Adrenal gland (tissue), 12 donors: ENCODE data around the gene BTBD9. TPM values are rescaled to one million over a fixed set of nuclear protein-coding genes. Genes with fewer than 3 reads are reported as not detected.
A peak's percentile ranks its signal among the peaks of the same experiment; 100 is the strongest.

Source experiments
- DNase-seq, 7 donors: peaks; one replicate each; pipeline ENCODE4 v3.0.0-alpha.2; 2019 to 2020
- H3K27ac ChIP-seq, 5 donors: fragments of 200-600 bp; sonication (generic) in 4 of 5; 1 replicate in 3 of 5; 2 replicates in 2 of 5; pipeline versions ENCODE4 v1.5.1 to v1.8.0; 2016 to 2020; ENCODE audit warnings: mild to moderate bottlenecking in 1 of 5
- H3K27me3 ChIP-seq: fragments of 200-600 bp; 2 replicates; pipeline ENCODE4 v1.8.0; 2021
- H3K36me3 ChIP-seq, 2 donors: fragments of 200-600 bp; replicated peaks in 1 of 2; 1 replicate in 1 of 2; 2 replicates in 1 of 2; pipeline versions ENCODE4 v1.5.1 to v1.8.0; 2018 to 2022
- H3K4me1 ChIP-seq, 2 donors: fragments of 200-600 bp; replicated peaks in 1 of 2; 1 replicate in 1 of 2; 2 replicates in 1 of 2; pipeline versions ENCODE4 v1.5.1 to v1.8.0; 2018 to 2021
- H3K4me3 ChIP-seq, 4 donors: fragments of 200-600 bp; sonication (generic) in 3 of 4; one replicate each; pipeline ENCODE4 v1.5.1; 2016 to 2018
- H3K9me3 ChIP-seq, 3 donors: fragments of 200-600 bp; sonication (generic) in 1 of 3; replicated peaks in 1 of 3; 1 replicate in 2 of 3; 2 replicates in 1 of 3; pipeline versions ENCODE4 v1.5.1 to v1.8.0; 2016 to 2021
- CTCF ChIP-seq, 6 experiments: fragments of 450-650 bp in 4 of 6; fragments of 200-600 bp in 2 of 6; sonication (generic) in 1 of 6; IDR thresholded peaks; 1 replicate in 5 of 6; 2 replicates in 1 of 6; pipeline versions ENCODE4 v1.5.1 to v1.8.0; 2016 to 2021; ENCODE audit warnings: antibody characterized with exemption in 6 of 6, mild to moderate bottlenecking in 2 of 6, moderate library complexity in 1 of 6
- POLR2A ChIP-seq, 2 donors: fragments of 450-650 bp; IDR thresholded peaks; one replicate each; pipeline ENCODE4 v1.6.1; 2017; ENCODE audit warnings: antibody characterized with exemption in 2 of 2, mild to moderate bottlenecking in 2 of 2, moderate library complexity in 1 of 2
- WGBS, 4 donors: extraction: QIAGEN DNeasy Blood & Tissue Kit in 2 of 4; methylation state at CpG; one replicate each; pipeline versions ENCODE4 v1.1.5 to v1.1.7; 2013 to 2017; 5-methylcytosine and 5-hydroxymethylcytosine counted together
- intact Hi-C, 2 donors: fragments of 100-400 bp; cut with DNase I; formaldehyde crosslinking; loops; one replicate each; pipeline versions ENCODE4 v1.14.1 to v1.15.0; 2022 to 2023
- polyA plus RNA-seq, 3 donors: library from polyadenylated mRNA; stranded (reverse); fragments of 200-250 nt in 2 of 3; fragments of 350-450 nt in 1 of 3; fragmentation: Illumina TruSeq in 1 of 3; extraction: RNeasy Lipid Tissue Mini Kit (QIAGEN cat#74804) in 1 of 3; gene quantifications; one replicate each; pipeline ENCODE4 v1.2.3, GENCODE V29; 2013 to 2014
- total RNA-seq, 9 donors: library from RNA; depleted of rRNA in 4 of 9; stranded (reverse); fragments of >200 nt in 4 of 9; fragments of 120-200 nt in 1 of 9; fragmentation: NEBNext Ultra II Directional in 1 of 9; extraction: Animal tissue kit (Norgen Biotek cat#: 25700) in 1 of 9; gene quantifications; one replicate each; pipeline versions ENCODE4 v1.1.0 to v1.2.4, GENCODE V29; 2013 to 2023
- donor health status: healthy with polysubstance abuse.
- donor health status: Bipolar disorder and iron deficiency.
- donor health status: DM: yes; HTN: yes; CAD: no.
- donor health status: DM: no; HTN: no; CAD: no.
- donor health status: DM: no; HTN: no; CAD: no.
- donor health status: DM: yes; HTN: yes; CAD: no.

Gene BTBD9
- total and polyA plus RNA-seq, 12 donors, result 2.4 to 29.6 (median 18.1) TPM

GRCh38 chr6:38187325-38187724 is 452.4 kb downstream of the BTBD9 start:
- no peak overlapping the region for H3K27ac ChIP-seq
- no peaks in the 10 kb centered on the region for H3K9me3 ChIP-seq
- no peak for TF ChIP-seq POLR2A (IDR thresholded peaks at IDR 0.05)
- TF ChIP-seq CTCF (IDR thresholded peaks at IDR 0.05), result no peak
- peak in 1 of 7 donors; percentile 46 for DNase-seq
- intact Hi-C loops, result no loop called here
- WGBS, 4 donors, result 81 to 91% (median 83%) methylated on average over 8 of the region's 8 CpGs
- H3K27me3 ChIP-seq, result no peaks in the 10 kb centered on the region
- no peak overlapping the region for H3K4me3 ChIP-seq
- no peaks in the 10 kb centered on the region for H3K4me1 ChIP-seq
- no peaks in the 10 kb centered on the region for H3K36me3 ChIP-seq

GRCh38 chr6:38185752-38186151 is 454.0 kb downstream of the BTBD9 start:
- no peaks in the 10 kb centered on the region for H3K9me3 ChIP-seq
- peak in 1 of 7 donors; percentile 24 for DNase-seq
- no peaks in the 10 kb centered on the region for H3K27me3 ChIP-seq
- H3K4me1 ChIP-seq, result no peaks in the 10 kb centered on the region
- H3K27ac ChIP-seq, result no peak overlapping the region
- intact Hi-C loops, result no loop called here
- no peak overlapping the region for H3K4me3 ChIP-seq
- 94 to 95% (median 94%) methylated on average over 8 of the region's 8 CpGs for WGBS, 4 donors
- no peaks in the 10 kb centered on the region for H3K36me3 ChIP-seq
- TF ChIP-seq CTCF (IDR thresholded peaks at IDR 0.05) (no peak), POLR2A (IDR thresholded peaks at IDR 0.05) (no peak)

- Histone ChIP-seq H3K4me3 (no peak overlapping the region), H3K36me3 (no peaks in the 10 kb centered on the region), H3K9me3 (no peaks in the 10 kb centered on the region), H3K27me3 (no peaks in the 10 kb centered on the region), H3K27ac (no peak overlapping the region), H3K4me1 (no peaks in the 10 kb centered on the region)
- TF ChIP-seq CTCF (IDR thresholded peaks at IDR 0.05), result no peak
- no peak for TF ChIP-seq POLR2A (IDR thresholded peaks at IDR 0.05)
- intact Hi-C loops, result no loop called here
- peak in 2 of 7 donors; percentile 10 to 48 for DNase-seq
- 89 to 95% (median 93%) methylated on average over 6 of the region's 6 CpGs for WGBS, 4 donors
Observed at GRCh38 chr6:38185244-38185643, 454.5 kb downstream of the BTBD9 start.

DNA sequence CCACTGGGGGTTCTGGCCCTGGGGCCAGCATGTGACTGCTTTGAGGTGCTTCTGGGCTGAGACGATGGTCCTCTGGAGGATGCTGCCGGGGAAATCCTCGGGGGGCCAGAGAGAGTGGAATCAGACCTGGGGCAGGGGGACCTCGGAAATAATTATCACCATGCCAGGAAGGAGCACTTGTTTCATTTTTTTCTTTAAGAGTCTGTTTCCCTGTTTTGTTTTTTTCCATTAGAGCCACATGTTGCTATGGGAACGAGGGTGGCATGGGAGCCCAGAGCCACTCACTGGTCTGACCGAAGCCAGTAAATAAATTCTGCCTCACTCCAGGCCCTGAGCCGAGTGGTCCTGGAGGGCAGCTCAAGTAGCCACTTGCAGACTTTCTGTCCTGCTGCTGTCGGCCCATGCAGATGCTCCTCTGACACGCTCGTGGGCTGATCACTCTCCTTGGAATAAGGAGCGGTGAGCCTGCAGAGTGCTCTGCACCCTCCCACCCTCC is 455.1 kb downstream of the BTBD9 start:
- H3K27ac ChIP-seq, result no peak overlapping the region
- TF ChIP-seq POLR2A (IDR thresholded peaks at IDR 0.05), result no peak
- no peak for TF ChIP-seq CTCF (IDR thresholded peaks at IDR 0.05)
- H3K27me3 ChIP-seq, result no peaks in the 10 kb centered on the region
- DNase-seq, result peak in 2 of 7 donors; percentile 14 to 57
- intact Hi-C loops, result no loop called here
- H3K4me1 ChIP-seq, result no peaks in the 10 kb centered on the region
- WGBS, 4 donors, result 83 to 92% (median 89%) methylated on average over 11 of the region's 11 CpGs
- H3K4me3 ChIP-seq, result no peak overlapping the region
- H3K9me3 ChIP-seq, result no peaks in the 10 kb centered on the region
- no peaks in the 10 kb centered on the region for H3K36me3 ChIP-seq
